MCF 10A (cell line): ENCODE data around the gene CCDC6. TPM values are rescaled to one million over a fixed set of nuclear protein-coding genes. Genes with fewer than 3 reads are reported as not detected.

Experiments
- BruUV-seq: library from RNA; stranded (reverse); fragments of 400-500 nt; replicated peaks from 2 replicates; lab custom pipeline; 2021; lab: Mats Ljungman, UMichigan
- CTCF ChIA-PET: fragments of 300-600 bp; sonication (Branson Sonifier 250); formaldehyde crosslinking; extraction: SDS; loops from one replicate; lab custom pipeline; 2021; ENCODE audit warnings: antibody characterized with exemption, inconsistent platforms; lab: Yijun Ruan, JAX
- POLR2A ChIA-PET: fragments of 300-600, 350-650 bp; sonication (Branson Sonifier 250); formaldehyde crosslinking; extraction: SDS; loops from one replicate; lab custom pipeline; 2020; ENCODE audit warnings: antibody characterized with exemption, inconsistent platforms; lab: Yijun Ruan, JAX
- DNase-seq: peaks from one replicate; pipeline ENCODE4 v3.0.0-alpha.2; 2018; ENCODE audit not compliant: unreplicated experiment
- H3K27ac Mint-ChIP-seq: one replicate; pipeline ENCODE4 v1.8.0; 2022; ENCODE audit warnings: mild to moderate bottlenecking, low read depth, mixed read lengths; ENCODE audit not compliant: unreplicated experiment
- H3K27me3 Mint-ChIP-seq: one replicate; pipeline ENCODE4 v1.8.0; 2022; ENCODE audit warnings: mixed read lengths; ENCODE audit not compliant: insufficient read depth, unreplicated experiment
- H3K36me3 Mint-ChIP-seq: one replicate; pipeline ENCODE4 v1.8.0; 2022; ENCODE audit warnings: mild to moderate bottlenecking, moderate library complexity, mixed read lengths; ENCODE audit not compliant: insufficient read depth, unreplicated experiment
- H3K4me1 Mint-ChIP-seq: one replicate; pipeline ENCODE4 v1.8.0; 2022; ENCODE audit warnings: mixed read lengths; ENCODE audit not compliant: insufficient read depth, unreplicated experiment
- H3K4me3 Mint-ChIP-seq: one replicate; pipeline ENCODE4 v1.8.0; 2022; ENCODE audit warnings: mild to moderate bottlenecking, moderate library complexity, mixed read lengths; ENCODE audit not compliant: unreplicated experiment
- H3K9me3 Mint-ChIP-seq: one replicate; pipeline ENCODE4 v1.8.0; 2022; ENCODE audit warnings: mixed read lengths; ENCODE audit not compliant: unreplicated experiment
- CTCF ChIP-seq: fragments of 200-600 bp; IDR thresholded peaks from one replicate; pipeline ENCODE4 v1.8.0; 2022; ENCODE audit warnings: antibody characterized with exemption, mild to moderate bottlenecking; ENCODE audit not compliant: unreplicated experiment
- intact Hi-C: fragments of 100-400 bp; cut with micrococcal nuclease; formaldehyde crosslinking; loops from 2 replicates; pipeline ENCODE4 v1.14.1; 2022
- total RNA-seq: library from RNA; stranded (reverse); gene quantifications from 2 replicates; pipeline ENCODE4 v1.2.3, GENCODE V29; 2022

The CCDC6 gene
- total RNA-seq, 1 experiment from 2014 or later = 66.4 TPM

GRCh38 chr10:59779756-59780533 lies 126.4 kb downstream of the CCDC6 start:
- TF ChIP-seq CTCF = no peak
- no peak overlapping the region for H3K4me3 Mint-ChIP-seq
- ChIA-PET POLR2A (no interaction called here), CTCF (interaction anchor here (0.5 to 1.4 kb wide), 5 partner anchors 47 to 540 kb away, joined by 3 to 6 read pairs (median 3); no protein-coding TSS in a partner anchor)
- intact Hi-C loops = no loop called here
- no peaks in the 10 kb centered on the region for H3K4me1 Mint-ChIP-seq
- no peak for DNase-seq
- H3K36me3 Mint-ChIP-seq = no peaks in the 10 kb centered on the region
- no peaks in the 10 kb centered on the region for H3K27me3 Mint-ChIP-seq
- no peak overlapping the region for H3K27ac Mint-ChIP-seq
- BruUV-seq = no TSS peak
- no peaks in the 10 kb centered on the region for H3K9me3 Mint-ChIP-seq

GRCh38 chr10:59774451-59774850 lies 131.9 kb downstream of the CCDC6 start:
- intact Hi-C loops = no loop called here
- no TSS peak for BruUV-seq
- no peak for DNase-seq
- Mint-ChIP-seq H3K27me3 (no peaks in the 10 kb centered on the region), H3K4me3 (no peak overlapping the region), H3K27ac (no peak overlapping the region), H3K4me1 (no peaks in the 10 kb centered on the region), H3K9me3 (no peaks in the 10 kb centered on the region), H3K36me3 (no peaks in the 10 kb centered on the region)
- no peak for TF ChIP-seq CTCF
- CTCF ChIA-PET = interaction anchor here (0.7 to 1.1 kb wide), 2 partner anchors 11 to 134 kb away, joined by 3 read pairs; no protein-coding TSS in a partner anchor
- POLR2A ChIA-PET = no interaction called here

GRCh38 chr10:59773088-59773487 lies 133.3 kb downstream of the CCDC6 start:
- intact Hi-C loops = no loop called here
- Mint-ChIP-seq H3K36me3 (no peaks in the 10 kb centered on the region), H3K4me1 (no peaks in the 10 kb centered on the region), H3K27me3 (no peaks in the 10 kb centered on the region), H3K27ac (no peak overlapping the region), H3K9me3 (no peaks in the 10 kb centered on the region), H3K4me3 (no peak overlapping the region)
- POLR2A ChIA-PET = interaction anchor here (0.7 to 1.1 kb wide), 2 partner anchors 9 to 103 kb away, joined by 4 to 6 read pairs; no protein-coding TSS in a partner anchor
- CTCF ChIA-PET = interaction anchor here (0.6 kb wide), 2 partner anchors 151 to 168 kb away, joined by 3 to 4 read pairs; no protein-coding TSS in a partner anchor
- BruUV-seq = no TSS peak
- DNase-seq = no peak
- no peak for TF ChIP-seq CTCF

- no TSS peak for BruUV-seq
- DNase-seq = no peak
Observed at GRCh38 chr10:59771162-59771807, 135.1 kb downstream of the CCDC6 start.

More at GRCh38 chr10:59771162-59771807, 135.1 kb downstream of the CCDC6 start:
- intact Hi-C loops = no loop called here
- Mint-ChIP-seq H3K27ac (no peak overlapping the region), H3K9me3 (no peaks in the 10 kb centered on the region), H3K36me3 (no peaks in the 10 kb centered on the region), H3K4me1 (no peaks in the 10 kb centered on the region), H3K4me3 (no peak overlapping the region), H3K27me3 (no peaks in the 10 kb centered on the region)
- TF ChIP-seq CTCF = no peak
- POLR2A ChIA-PET = no interaction called here
- CTCF ChIA-PET = no interaction called here
